GM10266 (cell line): ENCODE results near the gene CACNB1.

ENCODE experiments used
- DNase-seq: peaks from one replicate; pipeline ENCODE4 v3.0.0; 2012; ENCODE audit errors: extremely low spot score
- TF ChIP-seq, protein P1 (sequence below): IDR thresholded peaks from 2 replicates; pipeline ENCODE4 v1.5.1; 2012; ENCODE audit warnings: mild to moderate bottlenecking, low read depth; ENCODE audit not compliant: control insufficient read depth, insufficient read depth; ENCODE audit errors: missing control alignments

CACNB1 gene

DNA sequence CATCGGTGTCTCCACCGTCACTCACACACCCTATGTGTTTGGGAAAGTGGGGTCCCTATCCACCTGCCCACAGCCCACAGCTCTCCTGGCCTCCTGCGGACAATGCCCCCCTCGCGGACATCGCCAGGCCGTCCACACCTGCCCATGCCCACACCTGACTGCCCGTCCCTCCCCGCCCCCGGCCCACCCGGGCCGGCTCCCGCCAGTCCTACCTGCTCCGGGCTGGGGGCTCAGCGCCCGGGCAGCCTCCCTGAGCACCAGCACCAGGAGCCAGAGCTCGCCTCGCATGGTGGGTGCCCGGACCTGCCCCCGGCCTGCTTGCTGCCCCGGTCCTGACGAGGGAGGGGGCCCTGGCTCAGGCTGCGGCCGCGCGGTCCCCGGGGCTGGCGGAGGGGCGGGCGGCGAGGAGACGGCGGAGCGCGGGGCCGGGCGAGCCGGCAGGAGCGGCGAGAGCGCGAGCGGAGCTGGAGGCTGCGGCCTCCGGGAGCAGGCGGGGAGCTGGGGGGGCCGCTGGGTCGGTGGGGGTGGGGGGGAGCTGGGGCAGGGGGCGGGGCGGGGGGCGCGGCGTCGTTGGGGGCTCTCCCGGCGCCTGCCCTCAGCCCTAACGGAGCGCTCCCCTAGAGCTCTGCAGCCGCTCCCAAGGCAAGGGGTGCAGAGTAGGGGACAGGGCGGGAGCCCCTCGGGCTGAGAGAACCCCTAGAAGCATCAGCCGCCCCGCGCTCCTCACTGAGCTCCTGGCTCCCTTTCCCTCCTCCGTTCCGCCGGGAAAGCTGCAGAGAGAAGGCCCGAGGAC, 46.1 kb downstream of the CACNB1 start, which contains the start of gene PLXDC1:
PLXDC1 (minus strand) TSS at position 488 of the 793 bp plus-strand sequence; CDS start at position 288, 200 bp downstream.
- TF ChIP-seq, protein P1, sequence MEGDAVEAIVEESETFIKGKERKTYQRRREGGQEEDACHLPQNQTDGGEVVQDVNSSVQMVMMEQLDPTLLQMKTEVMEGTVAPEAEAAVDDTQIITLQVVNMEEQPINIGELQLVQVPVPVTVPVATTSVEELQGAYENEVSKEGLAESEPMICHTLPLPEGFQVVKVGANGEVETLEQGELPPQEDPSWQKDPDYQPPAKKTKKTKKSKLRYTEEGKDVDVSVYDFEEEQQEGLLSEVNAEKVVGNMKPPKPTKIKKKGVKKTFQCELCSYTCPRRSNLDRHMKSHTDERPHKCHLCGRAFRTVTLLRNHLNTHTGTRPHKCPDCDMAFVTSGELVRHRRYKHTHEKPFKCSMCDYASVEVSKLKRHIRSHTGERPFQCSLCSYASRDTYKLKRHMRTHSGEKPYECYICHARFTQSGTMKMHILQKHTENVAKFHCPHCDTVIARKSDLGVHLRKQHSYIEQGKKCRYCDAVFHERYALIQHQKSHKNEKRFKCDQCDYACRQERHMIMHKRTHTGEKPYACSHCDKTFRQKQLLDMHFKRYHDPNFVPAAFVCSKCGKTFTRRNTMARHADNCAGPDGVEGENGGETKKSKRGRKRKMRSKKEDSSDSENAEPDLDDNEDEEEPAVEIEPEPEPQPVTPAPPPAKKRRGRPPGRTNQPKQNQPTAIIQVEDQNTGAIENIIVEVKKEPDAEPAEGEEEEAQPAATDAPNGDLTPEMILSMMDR: no peak
- DNase-seq: no peak

GRCh38 chr17:39150795-39151149, 46.7 kb downstream of the CACNB1 start:
- TF ChIP-seq, protein P1: no peak

DNA sequence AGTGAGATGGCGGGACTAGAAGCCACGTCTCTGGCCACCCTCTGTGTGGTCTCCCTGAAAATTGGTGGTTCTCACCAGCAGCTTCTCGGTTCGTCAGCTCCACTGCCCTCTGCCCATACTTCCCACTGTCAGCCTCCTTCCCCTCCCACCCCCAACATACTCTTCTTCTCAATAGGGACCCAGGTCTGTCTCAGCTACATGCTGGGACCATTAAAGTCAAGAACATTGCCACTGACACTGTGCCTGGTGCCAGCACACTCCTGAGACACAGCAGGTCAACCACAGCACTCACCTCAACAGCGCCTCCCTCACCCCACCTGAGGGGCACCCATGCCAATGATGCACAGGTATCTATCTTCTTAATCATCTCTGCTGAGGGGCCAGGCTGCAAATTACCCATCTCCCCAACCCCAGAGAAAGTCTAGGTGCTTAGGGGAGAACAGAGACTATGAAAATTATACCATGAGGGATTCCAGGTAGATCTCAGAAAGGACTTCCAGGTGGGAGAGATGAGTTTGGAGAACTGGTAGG, 47.3 kb downstream of the CACNB1 start:
- TF ChIP-seq, protein P1: no peak
- DNase-seq: no peak

More at GRCh38 chr17:39150795-39151149, 46.7 kb downstream of the CACNB1 start:
- DNase-seq: no peak

DNA sequence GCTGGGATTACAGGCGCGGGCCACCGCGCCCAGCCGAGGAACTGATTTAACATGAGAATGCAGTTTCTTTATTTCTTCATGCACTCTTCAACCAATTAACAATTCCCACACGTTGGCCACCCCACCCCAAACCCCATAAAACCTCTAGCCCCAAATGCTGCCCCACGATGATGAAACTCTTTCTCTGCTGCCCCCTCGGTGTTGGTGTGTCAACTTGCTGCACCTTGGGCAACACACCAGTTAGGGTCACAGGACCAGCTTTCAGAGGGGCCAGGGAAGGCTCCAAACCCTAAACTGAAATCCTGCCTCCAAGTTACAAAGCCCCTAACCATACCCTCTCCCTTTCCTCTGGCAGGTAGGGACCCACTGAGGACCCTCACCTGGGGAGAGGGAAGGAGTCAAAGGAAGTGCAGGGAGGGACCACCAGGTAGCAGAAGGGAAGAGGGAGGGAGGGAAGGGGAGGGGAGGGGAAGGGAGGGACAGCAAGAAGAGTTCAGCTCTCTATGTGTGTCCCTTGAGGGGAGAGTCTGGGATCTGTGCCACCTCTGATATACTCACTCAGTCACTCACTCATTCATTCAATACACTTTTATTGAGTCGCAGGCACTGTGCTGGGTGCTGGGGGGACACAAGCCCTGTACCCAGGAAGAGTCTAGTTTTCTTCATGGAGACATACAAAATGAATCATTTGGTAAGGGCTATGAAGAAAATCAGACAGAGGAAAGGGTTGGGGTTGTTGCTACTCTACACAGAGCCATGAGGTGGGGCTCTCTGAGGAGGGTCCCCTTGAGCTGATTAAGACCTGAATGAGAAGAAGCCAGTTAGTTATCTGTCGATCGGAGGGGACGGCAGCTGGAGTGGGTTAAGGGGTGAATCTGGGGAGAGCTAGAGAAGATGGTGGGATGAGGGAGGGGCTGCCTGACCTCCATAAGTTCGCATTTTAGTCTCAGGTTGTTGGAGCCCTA, 50.0 kb downstream of the CACNB1 start:
- DNase-seq: no peak
- TF ChIP-seq, protein P1: no peak

- TF ChIP-seq, protein P1: no peak
- DNase-seq: no peak
Observed at GRCh38 chr17:39146273-39146672, 51.2 kb downstream of the CACNB1 start.

DNA sequence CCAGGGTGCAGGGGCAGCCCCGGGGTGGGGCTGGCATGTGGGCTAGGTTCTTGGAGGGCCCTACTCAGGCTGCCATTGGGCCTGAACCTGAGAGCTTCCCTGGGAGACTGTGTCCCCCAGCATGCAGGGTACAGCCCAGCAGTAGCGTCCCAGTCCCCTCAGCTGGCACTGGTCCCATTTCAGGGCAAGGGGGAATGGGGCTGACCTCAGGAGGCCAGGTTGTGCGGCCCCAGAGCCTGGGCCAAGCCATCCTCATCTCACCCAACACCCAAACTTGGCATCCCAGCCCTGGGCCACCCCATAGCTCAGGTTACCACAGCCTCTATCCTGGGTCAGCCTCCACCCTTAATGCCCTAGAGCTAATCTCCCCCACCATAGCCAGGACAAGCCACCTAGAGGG, 52.3 kb downstream of the CACNB1 start:
- TF ChIP-seq, protein P1: no peak
- no peak for DNase-seq
